Skeletal muscle satellite cell (primary cell): ENCODE results near the gene HNRNPDL.
A peak's percentile ranks its signal among the peaks of the same experiment; 100 is the strongest.

Source experiments
- H3K27me3 ChIP-seq: 2 replicates; pipeline ENCODE4 v1.7.0; 2013; ENCODE audit warnings: low read length; ENCODE audit not compliant: control insufficient read depth, insufficient read depth
- H3K36me3 ChIP-seq: 2 replicates; pipeline ENCODE4 v1.7.0; 2013; ENCODE audit warnings: mild to moderate bottlenecking, control low read depth, low read length; ENCODE audit not compliant: insufficient read depth
- H3K4me1 ChIP-seq: 2 replicates; pipeline ENCODE4 v1.7.0; 2013; ENCODE audit warnings: low read length; ENCODE audit not compliant: control insufficient read depth, insufficient read depth
- H3K4me2 ChIP-seq: 2 replicates; pipeline ENCODE4 v1.7.0; 2013; ENCODE audit warnings: mild to moderate bottlenecking, low read length
- H3K4me3 ChIP-seq: 2 replicates; pipeline ENCODE4 v1.7.0; 2013; ENCODE audit warnings: low read length
- H3K9ac ChIP-seq: 2 replicates; pipeline ENCODE4 v1.7.0; 2013; ENCODE audit warnings: mild to moderate bottlenecking, low read depth, low read length, moderate library complexity
- H3K9me3 ChIP-seq: replicated peaks from 2 replicates; pipeline ENCODE4 v1.7.0; 2013; ENCODE audit warnings: mild to moderate bottlenecking, control low read depth, low read length

Gene HNRNPDL

DNA sequence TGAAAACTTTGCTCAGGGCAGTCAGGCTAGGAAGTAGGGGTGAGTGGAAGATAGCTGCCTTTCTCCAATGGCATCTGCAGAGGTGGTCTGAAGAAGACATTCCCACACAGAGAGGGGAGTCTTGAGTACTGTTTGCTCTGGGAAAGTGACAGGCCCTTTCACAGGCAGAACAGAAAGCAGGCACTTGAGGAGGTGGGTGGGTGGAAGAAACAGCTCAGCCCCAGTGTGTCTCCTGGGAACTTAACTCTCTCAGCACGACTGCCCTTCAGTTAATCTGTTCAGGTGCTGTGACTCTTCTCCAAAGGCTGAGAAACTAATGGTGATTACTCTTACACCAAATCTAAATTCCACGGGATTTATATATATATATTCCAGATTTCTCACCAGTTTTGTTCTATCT, 28.5 kb upstream of the HNRNPDL start:
- Histone ChIP-seq H3K9ac (no peak overlapping the region), H3K36me3 (peaks cover 49% of the 10 kb centered on the region), H3K9me3 (no peaks in the 10 kb centered on the region), H3K27me3 (no peaks in the 10 kb centered on the region), H3K4me3 (no peak overlapping the region), H3K4me1 (no peaks in the 10 kb centered on the region), H3K4me2 (no peak overlapping the region)

DNA sequence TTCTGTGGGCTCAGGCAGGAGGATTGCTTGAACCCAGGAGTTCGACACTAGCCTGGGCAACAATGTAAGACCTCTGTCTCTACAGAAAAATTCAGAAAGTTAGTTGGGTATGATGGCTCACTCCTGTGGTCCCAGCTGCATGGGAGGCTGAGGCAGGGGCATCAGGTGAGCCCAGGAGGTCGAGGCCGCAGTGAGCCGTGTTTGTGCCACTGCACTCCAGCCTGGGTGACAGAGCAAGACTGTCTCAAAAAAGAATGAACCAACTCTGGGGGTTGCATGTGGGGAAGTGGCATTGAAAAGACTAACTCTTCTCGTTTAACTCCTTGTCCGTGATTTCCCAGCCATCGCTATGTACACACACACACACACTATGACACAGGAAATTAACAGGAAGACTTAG, 27.0 kb upstream of the HNRNPDL start:
- peaks cover 43% of the 10 kb centered on the region for H3K36me3 ChIP-seq

DNA sequence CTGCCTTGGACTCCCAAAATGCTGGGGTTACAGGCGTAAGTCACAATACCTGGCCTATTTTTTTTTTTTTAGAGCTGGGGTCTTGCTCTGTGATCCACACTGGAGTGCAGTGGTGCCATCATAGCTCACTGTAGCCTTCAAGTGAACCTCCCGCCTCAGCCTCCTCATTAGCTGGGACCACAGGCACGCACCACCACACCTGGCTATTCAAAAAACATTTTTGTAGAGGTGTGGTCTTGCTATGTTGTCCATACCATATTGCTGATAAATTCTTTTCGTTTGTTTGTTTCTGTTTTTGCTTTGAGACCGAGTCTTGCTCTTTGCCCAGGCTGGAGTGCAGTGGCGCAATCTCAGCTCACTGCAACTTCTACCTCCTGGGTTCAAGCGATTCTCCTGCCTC, 21.8 kb upstream of the HNRNPDL start:
- Histone ChIP-seq H3K36me3 (peaks cover 42% of the 10 kb centered on the region), H3K4me3 (no peak overlapping the region), H3K4me1 (no peaks in the 10 kb centered on the region), H3K27me3 (no peaks in the 10 kb centered on the region), H3K9me3 (no peaks in the 10 kb centered on the region), H3K4me2 (no peak overlapping the region), H3K9ac (no peak overlapping the region)

More for the DNA sequence above, 27.0 kb upstream of the HNRNPDL start:
- Histone ChIP-seq H3K4me3 (no peak overlapping the region), H3K9ac (no peak overlapping the region), H3K4me2 (no peak overlapping the region), H3K27me3 (no peaks in the 10 kb centered on the region), H3K4me1 (no peaks in the 10 kb centered on the region), H3K9me3 (no peaks in the 10 kb centered on the region)

DNA sequence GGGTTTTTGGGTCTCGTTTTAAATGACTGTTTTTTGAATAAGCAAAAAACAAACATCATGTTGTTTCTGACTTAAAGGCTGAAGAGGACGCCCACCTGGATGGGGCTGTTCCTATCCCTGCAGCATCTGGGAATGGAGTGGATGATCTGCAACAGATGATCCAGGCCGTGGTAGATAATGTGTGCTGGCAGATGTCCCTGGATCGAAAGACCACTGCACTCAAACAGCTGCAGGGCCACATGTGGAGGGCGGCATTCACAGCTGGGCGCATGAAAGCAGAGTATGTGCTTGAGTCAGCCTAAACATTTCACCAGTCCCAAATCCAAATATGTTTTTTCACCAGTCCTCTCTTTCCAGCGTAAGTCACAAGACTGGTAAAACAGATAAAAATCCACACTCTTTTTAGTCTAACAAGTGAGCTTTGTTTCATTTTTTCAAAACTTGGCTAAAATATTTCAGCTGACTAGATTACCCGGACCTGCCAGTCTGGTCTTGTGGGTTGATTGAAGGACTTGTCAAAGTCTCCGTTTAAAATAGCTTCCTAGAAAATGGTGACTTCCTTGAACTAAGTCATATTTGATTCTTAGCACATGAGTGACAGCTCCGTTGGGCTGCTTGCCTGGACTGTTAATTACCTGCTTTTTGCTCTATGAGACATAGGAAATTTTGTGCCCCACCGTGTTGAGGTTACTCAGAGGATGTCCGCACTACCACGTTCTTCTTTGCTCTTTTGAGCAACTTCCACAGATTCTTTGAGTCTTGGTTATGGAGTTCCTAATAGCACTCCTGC, 20.9 kb upstream of the HNRNPDL start:
- Histone ChIP-seq H3K9me3 (no peaks in the 10 kb centered on the region), H3K36me3 (peaks cover 34% of the 10 kb centered on the region), H3K4me2 (no peak overlapping the region), H3K9ac (no peak overlapping the region), H3K4me1 (no peaks in the 10 kb centered on the region), H3K4me3 (no peak overlapping the region), H3K27me3 (no peaks in the 10 kb centered on the region)

DNA sequence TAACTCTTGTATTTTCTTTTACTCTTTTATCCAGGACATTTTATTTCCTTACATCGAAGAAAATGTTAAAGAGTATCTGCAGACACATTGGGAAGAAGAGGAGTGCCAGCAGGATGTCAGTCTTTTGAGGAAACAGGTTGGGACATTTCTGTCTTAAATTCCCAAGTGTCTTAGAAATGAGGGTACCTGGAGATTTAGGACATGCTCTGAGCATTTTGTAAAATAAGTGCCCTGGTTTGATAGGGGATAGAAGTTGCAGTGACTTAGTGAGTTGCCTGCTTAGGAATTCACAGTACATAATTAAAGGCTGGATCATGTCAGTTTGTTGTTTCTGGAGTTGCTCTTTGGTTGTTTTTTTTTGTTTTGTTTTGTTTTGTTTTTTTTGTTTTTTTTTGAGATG, 17.6 kb upstream of the HNRNPDL start:
- Histone ChIP-seq H3K9me3 (no peaks in the 10 kb centered on the region), H3K4me2 (no peak overlapping the region), H3K36me3 (peaks cover 25% of the 10 kb centered on the region), H3K4me1 (no peaks in the 10 kb centered on the region), H3K27me3 (no peaks in the 10 kb centered on the region), H3K4me3 (no peak overlapping the region), H3K9ac (no peak overlapping the region)

DNA sequence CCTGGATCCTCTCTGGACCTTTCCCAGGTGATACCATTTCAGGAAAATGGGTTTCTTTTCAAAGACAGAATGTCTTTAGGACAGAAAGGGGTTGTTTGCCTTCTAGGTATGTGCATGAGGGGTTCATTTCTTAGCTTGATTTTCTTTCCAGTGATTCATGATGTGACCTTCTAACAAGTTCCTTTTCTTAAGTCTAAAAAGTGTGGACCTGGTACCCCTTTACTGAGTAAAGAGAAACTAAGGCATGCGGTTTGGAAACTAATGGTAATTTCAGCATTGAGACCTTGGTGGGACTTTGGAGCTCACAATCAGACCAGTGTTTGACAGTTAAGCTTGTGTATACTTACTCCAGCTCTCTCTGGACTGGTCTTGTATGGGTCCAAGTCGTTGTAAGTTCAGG, 8.8 kb upstream of the HNRNPDL start:
- no peaks in the 10 kb centered on the region for H3K9me3 ChIP-seq
- H3K4me3 ChIP-seq = no peak overlapping the region
- no peak overlapping the region for H3K9ac ChIP-seq
- no peaks in the 10 kb centered on the region for H3K27me3 ChIP-seq
- H3K4me1 ChIP-seq = no peaks in the 10 kb centered on the region
- H3K4me2 ChIP-seq = no peak overlapping the region
- H3K36me3 ChIP-seq = peaks cover 3% of the 10 kb centered on the region

DNA sequence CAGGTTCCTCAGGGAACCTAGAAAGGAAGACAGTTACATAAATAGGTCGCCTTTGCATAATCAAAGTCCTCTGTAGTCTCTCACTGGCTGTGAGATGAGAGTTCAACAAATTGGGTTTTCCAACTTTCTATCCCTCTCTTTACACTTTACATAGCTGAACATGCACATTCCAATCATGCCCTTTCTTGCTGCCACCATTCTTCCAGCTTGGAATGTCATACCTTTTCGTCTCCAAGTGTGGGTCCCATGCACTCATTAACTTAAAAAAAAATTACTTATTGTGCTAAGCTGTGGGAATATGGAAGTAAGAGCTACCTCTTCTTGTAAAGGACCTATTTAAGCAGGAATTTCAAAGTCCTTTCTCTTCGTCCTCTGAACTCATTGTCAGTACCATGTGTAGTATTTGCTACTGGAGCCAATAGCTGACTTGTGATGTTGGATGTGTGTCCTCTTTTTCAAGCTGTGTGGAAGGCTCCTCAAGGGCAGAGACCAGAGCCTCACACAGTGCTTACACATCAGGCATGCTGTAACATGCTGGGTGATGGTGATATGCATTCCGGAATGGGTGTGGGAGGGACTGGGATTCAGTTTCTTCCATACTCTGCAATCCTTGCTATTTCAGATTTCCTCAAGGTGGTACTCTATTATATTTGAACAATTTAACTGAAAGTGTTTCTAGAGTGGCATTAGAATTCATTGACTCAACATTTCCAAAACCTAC, 7.2 kb upstream of the HNRNPDL start:
- Histone ChIP-seq H3K4me2 (no peak overlapping the region), H3K4me3 (no peak overlapping the region), H3K9ac (no peak overlapping the region), H3K4me1 (peaks cover 5% of the 10 kb centered on the region), H3K9me3 (no peaks in the 10 kb centered on the region), H3K27me3 (no peaks in the 10 kb centered on the region), H3K36me3 (peaks cover 3% of the 10 kb centered on the region)

DNA sequence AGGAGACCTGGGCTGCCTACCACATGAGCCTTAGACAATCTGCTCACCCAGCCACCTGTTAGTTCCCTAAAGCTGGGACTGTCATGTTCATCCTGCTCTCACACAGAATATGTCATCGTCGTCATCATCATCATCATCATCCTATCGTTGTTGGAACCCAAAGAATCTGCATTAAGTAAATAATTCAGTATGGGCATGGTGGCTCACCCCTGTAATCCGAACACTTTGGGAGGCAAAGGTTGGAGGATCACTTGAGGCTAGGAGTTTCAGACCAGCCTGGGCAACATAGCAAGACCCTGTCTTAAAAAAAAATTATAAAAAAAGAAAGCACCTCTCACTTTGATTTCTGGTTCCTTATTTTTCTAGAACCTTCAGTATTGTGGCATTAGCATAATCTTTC, 6.5 kb upstream of the HNRNPDL start:
- no peak overlapping the region for H3K4me2 ChIP-seq
- no peaks in the 10 kb centered on the region for H3K27me3 ChIP-seq
- H3K9me3 ChIP-seq = no peaks in the 10 kb centered on the region
- peaks cover 5% of the 10 kb centered on the region for H3K4me1 ChIP-seq
- no peak overlapping the region for H3K9ac ChIP-seq
- H3K36me3 ChIP-seq = peaks cover 3% of the 10 kb centered on the region
- H3K4me3 ChIP-seq = no peak overlapping the region

DNA sequence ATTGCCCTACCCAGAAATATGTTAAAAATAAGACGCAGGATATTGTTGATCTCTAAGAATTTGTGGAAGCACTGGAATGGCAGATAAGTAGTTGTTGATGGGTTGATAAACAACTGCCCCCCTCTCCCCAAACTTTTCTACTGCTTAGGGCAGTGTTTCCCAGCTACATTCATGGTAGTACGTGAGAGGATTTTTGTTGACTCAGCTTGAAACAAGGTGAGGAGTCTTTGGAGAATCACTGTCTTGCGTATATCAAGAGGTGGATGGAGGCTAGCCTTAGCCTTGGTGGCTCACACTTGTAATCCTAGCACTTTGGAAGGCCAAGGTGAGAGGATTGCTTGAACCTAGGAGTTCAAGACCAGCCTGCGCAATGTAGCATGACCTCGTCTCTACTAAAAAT, 5.9 kb upstream of the HNRNPDL start:
- Histone ChIP-seq H3K4me1 (peaks cover 5% of the 10 kb centered on the region), H3K27me3 (no peaks in the 10 kb centered on the region), H3K9ac (no peak overlapping the region), H3K4me2 (no peak overlapping the region), H3K9me3 (no peaks in the 10 kb centered on the region), H3K36me3 (peaks cover 3% of the 10 kb centered on the region), H3K4me3 (no peak overlapping the region)

DNA sequence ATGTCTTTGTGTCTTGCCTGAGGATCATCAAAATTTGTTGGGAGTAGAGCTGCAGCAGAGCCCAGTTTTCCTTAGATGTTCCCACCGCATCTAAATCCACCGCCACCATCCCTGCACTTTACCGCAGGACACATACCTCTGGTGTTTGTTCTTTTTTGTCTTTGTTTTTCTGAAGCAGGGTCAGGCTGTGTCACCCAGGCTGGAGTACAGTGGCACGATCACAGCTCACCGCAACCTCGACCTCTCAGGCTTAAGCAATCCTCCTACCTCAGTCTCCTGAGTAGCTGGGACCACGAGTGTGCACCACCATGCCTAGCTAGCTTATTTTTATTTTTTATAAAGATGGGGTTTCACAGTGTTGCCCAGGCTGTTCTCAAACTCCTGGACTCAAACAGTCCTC, 4.7 kb upstream of the HNRNPDL start:
- Histone ChIP-seq H3K4me3 (no peak overlapping the region), H3K36me3 (peaks cover 3% of the 10 kb centered on the region), H3K27me3 (no peaks in the 10 kb centered on the region), H3K4me2 (no peak overlapping the region), H3K9ac (no peak overlapping the region), H3K9me3 (no peaks in the 10 kb centered on the region), H3K4me1 (peaks cover 5% of the 10 kb centered on the region)

DNA sequence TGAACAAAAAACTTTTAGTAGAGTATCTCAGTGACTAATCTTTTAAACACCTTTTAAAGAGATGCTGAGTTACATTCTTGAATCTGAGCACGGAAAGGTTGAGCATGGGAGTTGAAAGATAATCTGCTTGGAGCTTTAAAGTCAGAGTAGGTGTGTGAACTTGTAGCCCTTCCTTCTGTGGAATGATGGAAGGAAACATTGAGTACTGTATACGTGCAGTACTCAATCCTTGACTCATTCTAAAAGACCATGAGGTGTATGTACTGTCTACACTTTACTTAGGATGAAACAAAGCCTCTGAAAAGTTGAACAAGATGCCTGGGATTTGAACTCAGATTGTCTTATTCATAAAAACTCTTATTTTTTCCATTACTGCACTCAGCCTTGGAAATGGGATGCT, 3.5 kb upstream of the HNRNPDL start:
- no peak overlapping the region for H3K4me2 ChIP-seq
- no peak overlapping the region for H3K4me3 ChIP-seq
- no peaks in the 10 kb centered on the region for H3K9me3 ChIP-seq
- H3K27me3 ChIP-seq = no peaks in the 10 kb centered on the region
- peaks cover 3% of the 10 kb centered on the region for H3K36me3 ChIP-seq
- no peak overlapping the region for H3K9ac ChIP-seq
- H3K4me1 ChIP-seq = peaks cover 5% of the 10 kb centered on the region

DNA sequence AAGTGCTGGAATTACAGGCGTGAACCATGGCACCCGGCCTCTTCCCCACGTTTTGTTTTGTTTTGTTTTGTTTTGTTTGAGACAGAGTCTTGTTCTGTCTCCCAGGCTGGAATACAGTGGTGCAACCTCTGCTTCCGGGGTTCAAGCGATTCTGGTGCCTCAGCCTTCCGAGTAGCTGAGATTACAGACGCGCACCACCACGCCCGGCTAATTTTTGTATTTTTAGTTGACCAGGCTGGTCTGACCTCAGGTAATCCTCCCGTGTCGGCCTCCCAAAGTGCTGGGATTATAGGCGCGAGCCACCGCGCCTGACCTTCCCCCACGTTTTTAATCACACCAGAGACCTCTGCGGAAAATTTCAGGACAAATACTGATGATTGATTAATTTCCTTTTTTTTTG, 2.3 kb upstream of the HNRNPDL start:
- peaks cover 13% of the 10 kb centered on the region for H3K36me3 ChIP-seq
- H3K9ac ChIP-seq = no peak overlapping the region
- H3K4me3 ChIP-seq = no peak overlapping the region
- peak overlapping the region; percentile 6 for H3K4me2 ChIP-seq
- no peaks in the 10 kb centered on the region for H3K9me3 ChIP-seq
- H3K27me3 ChIP-seq = no peaks in the 10 kb centered on the region
- peaks cover 5% of the 10 kb centered on the region for H3K4me1 ChIP-seq
